NK-92 (cell line): Measurements from ENCODE around the gene CORO2A.

Source experiments
- DNase-seq: peaks from one replicate; lab custom pipeline; 2025; ENCODE audit not compliant: unreplicated experiment; lab: John Stamatoyannopoulos, UW

CORO2A gene

DNA sequence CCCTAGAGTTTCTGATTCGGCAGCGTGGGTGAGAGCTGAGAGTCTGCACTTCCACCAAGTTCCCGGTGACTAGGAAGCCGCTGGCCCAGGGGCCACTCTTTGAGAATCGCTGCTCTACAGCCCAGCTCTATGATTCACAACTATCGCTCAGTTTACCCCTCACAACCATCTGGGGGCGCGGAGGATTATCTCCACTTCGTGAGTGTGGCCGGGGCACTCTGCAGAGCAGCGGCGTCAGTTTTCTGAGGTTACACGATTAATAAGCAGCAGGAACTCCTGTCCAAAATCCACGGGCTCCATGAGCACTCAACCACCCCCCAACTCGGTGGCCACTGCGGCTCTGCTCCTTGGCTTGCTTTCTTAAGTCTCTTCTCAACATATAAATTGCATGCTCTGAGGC, 19.3 kb downstream of the CORO2A start:
- DNase-seq, result no peak

DNA sequence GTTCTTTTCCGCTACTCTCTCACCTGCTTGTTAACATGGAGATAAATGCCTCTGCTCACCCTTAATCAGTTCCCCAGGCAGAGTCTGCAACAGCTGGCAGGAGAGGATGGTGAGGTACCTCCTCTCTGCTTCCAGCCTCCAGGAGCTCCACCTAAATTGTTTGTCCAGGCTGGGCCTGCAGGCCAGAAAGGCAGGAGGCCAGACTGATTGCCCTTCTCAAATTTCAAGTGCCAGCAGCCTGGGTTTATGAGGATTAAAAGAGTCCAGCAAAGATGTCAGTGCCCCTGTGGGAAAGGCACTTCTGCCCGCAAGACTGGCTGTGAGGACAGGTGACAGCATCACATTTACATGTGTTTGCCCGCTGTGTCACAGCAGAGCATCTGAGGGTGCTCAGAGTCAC, 19.8 kb downstream of the CORO2A start:
- DNase-seq, result no peak

DNA sequence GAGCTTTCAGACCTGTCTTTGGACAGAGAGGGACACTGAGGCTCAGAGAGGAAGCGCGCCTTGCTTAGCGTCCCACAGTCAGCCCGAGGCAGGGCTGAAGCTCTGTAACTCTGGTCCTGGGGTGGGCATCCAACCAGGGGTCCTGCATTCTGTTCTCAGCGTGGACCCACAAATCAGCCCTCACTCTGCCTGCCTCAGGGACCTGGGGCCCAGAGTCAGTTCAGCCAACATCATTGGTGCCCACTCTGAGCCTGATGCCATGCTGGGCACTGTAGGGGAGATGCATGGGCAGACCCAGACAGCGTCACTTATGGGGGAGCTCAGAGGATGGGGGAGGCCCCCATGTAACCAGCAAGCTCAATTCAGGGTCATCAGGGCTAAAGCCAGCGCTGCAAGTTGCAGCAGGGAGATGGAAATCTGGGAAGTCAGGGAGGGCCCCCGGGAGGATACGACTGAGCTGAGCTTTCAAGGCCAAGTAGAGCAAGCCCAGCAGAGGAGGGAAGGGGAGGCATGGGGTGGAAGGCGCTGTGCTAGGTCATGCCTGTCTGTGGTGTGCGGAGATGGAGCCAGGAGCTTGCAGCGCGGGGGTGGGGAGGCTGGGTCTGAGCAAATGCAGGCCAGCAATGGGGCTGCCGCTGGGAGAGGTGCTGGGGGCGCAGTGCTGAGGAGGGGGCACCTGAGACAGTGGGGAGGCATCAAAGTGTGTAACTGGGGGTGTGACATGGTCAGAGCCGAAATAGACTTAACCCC, 21.1 kb downstream of the CORO2A start:
- no peak for DNase-seq

DNA sequence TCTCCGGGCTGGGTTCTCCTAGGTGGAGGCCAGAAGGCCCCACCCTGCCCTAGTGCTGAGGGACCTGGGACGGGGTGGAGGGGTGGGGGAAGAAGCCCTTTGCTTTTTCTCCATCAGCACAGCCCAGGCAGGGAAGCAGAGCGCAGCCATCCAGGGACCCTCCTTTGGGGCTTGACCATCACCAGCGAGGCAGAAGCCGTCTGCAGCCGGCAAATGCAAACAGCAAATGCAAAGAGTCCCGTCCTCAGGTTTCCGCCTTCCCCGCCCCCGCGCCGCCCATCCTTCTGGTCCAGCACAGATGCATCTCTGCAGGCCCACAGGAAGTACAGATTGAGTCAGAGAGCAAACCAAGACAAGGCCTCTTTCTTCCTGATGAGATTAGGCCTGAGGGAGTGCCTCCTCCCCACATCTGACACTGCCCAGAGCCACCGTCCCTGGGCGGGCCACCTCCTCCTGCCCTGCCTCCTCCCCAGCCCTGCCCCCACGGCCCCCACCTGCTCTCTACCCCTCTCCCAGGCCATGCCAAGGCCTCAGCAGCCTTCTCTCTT, 23.4 kb downstream of the CORO2A start:
- DNase-seq, result no peak

DNA sequence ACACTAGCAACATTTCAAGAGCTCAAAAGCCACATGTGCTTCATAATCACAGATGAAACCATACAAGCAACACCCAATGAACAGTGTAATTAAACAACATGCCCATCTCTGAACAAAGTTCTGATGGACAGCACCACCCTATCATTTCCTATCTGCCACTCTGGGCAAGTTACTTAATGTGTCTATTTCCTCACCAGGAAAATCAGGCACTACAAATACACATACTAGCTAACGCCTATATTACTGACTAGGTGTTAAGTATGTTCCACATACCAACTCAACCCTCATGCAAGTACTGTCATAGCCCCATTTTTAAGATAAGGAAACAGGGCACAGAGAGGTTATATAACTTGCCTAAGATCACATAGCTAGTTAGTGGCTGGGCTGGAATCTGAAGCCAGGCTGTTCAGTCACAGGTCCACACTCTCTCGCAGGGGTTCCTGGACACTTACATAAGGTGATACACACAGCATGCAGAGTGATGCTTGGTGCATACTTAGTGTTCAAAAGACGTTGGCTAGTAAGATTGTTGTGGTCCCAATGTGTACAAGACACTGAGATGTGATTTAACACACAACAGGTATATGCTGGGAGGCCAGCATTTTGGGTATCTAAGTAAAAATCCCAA, 24.2 kb downstream of the CORO2A start:
- no peak for DNase-seq

DNA sequence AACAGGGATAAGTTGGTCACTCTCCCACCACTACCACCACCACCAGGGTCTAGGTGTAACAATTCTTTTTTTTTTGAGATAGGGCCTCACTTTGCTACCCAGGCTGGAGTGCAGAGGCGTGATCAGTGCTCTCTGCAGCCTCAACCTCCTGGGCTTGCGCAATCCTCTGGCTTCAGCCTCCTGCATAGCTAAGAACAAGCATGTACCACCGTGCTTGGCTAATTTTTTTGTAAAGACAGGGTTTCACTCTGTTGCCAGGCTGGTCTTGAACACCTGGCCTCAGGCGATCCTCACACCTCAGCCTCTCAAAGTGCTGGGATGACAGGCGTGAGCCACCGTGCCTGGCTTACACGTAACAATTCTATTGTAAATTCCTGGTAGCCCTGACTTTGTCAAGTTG, 27.5 kb downstream of the CORO2A start:
- no peak for DNase-seq

DNA sequence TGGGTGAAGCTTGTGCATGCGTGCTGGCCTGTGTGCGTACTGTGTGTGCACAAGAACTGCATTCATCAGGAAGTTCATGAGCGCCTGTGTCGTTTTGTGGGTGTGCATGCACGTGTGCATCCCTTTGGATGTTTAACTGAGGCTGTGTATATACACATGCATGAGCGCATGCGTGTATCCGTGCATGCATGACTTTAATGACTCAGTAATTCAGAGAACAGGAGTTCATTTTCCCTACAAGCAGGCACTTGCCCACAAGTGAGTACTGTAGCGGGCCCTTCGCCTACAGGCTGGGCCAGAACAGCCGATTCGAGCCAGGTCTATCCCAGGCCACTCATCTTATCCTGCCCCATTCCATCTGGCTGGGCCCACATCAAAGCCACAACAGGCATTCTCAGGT, 29.8 kb downstream of the CORO2A start:
- no peak for DNase-seq

DNA sequence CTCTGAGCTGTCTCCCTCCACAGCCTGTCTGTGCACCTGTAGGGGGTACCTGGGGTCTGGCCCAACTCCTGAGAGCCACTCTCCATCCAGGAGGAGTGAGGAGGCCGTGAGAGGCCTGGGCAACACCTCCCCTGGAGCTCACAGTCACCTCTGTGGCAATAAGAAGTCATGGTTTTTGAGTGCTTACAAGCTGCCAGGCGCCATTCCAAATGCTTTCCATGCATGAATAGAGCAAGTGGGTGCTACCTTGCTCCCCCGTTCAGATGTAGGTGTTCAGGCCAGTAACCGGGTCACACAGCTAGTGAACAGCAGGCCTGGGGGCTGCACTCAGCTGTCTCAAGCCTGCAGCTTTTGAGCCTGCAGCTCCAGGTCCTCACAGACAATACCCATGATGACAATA, 30.6 kb downstream of the CORO2A start:
- no peak for DNase-seq

DNA sequence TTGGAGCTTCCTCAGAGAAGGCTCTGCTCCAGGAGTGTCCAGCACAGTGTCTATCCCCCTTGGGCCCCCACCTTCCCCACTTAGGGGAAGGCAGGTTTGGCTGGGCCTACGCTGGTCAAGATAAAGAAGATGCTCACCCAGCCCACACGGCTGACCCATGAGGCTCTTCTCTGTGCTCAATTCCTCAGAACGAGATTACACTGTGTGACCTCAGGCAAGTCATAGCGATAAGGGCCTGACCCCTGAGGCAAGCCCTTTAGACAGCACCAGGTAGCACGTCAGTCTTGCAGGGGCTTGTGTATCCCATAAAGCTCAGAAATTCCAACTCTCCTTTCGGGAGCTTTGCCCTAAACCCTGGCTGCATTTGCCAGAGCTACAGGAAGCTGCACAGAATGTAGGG, 32.6 kb downstream of the CORO2A start:
- no peak for DNase-seq

DNA sequence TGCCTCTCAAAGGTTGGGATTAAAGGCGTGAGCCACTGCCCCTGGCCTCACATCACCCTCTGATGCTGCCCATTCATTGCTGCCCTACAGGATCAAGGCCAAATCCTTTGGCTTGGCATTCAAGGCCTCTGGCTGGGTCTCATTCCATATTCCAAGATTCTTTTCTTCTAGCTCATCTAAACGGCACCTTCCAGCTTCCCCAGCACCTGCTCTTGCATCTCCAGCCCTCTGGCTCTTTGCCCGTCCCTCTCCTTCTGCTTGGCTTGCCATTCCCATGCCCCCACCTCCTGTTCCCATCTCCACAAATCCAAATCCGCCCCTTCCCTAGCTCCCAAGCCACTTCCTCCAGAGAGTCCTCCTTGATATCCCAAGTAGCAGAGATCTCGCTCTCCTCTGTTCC, 33.1 kb downstream of the CORO2A start:
- no peak for DNase-seq

DNA sequence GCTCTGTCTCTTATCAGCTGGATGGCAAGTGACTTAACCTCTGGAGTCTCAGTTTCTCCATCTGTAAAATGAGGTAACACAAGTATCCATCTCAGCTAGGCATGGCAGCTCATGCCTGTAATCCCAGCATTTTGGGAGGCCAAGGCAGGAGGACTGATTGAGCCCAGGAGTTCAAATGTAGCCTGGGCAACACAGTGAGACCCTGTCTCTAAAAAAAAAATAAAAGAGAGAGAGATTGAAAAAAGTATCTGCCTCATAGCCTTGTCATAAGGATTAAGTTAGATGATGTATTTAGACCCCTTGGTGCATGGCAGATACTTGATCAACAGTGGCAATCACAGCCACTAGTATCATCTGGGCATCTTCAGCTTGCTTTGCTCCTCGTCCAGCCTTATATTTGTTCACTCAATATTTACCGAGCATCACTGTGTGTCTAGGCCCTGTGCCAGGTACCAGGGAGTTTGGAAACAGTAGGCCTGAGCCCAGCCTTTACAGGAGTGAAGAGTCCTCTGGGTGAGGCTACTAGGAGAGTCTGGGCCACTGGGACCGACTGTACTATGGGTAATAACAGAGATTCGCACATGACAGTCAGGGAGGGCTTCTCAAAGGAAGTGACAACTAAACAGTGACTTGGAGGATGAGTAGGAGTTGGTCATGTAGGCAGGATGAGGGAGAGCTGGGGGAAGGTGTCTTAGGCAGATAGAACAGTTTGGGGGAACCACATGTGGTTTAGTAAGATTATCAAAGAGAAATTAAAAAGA, 34.2 kb downstream of the CORO2A start:
- no peak for DNase-seq

DNA sequence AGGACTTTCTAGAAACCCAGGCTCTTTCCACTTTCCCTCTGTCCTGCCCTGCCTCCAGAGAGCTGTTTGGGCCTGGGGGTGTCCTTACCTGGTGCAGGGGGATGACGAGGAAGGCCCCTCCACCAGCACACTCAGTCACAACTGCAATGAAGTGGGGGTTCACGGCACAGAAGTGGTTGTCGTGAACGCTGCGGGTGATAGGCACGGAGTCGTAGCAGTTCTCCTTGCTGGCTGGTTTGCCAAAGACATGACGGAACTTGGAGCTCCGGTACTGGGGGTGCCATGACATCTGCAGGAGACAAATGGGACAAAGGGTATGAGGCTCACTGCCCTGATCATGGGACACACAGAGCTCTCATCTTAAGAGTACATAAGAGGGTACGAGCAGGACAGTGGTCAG, 35.1 kb downstream of the CORO2A start:
- no peak for DNase-seq

DNA sequence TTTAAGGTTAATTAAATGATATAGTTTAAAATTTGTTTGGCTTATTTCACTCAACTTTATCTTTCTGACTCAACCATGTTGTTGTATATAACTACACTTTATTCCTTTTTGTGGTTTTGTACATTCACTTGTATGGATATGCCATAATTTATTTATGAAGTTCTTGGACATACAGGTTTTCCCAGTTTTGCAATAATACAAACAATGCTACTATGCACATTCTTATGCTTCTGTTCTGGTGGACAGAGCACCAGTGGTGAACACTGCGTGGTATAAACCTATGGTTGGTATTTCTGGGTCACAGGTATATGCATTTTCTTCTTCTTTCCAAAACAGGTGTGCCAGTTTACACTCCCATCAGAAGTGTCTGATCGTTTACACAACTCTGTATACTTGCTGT, 37.8 kb downstream of the CORO2A start:
- DNase-seq, result no peak

DNA sequence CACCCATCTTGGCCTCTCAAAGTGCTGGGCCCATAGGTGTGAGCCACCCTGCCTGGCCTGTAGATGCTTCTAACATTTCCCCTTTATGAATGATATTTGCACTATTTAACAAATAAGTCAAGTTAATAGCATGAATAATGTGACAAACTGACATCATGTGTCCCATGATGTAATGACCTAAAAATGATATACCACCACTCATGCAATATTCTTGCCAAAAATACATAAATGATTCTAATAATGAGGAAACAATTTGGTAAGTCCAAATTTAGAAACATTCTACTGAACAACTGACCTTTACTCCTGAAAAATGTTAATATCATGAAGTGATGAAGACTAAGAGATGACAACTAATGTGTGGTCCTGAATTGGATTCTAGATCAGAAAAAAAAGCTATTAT, 39.9 kb downstream of the CORO2A start:
- no peak for DNase-seq

DNA sequence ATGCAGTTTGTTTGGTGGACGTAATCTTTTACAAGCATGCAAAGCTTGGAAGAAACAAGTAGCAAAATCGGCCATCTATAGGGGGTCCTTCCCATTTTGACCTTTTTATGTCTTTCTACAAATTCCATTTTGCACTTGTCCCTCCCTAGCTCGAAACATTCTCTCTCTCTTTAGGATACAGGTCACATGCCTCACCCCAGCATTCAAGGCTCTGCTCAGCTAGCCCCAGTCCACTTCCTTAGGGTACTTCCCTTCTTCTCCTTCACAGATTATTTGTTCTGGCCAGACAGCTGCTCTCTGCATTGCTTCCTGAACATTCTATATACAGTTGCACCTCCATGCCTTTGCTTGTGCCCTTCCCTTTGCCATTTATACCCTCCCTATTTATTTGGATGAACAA, 41.7 kb downstream of the CORO2A start:
- no peak for DNase-seq

DNA sequence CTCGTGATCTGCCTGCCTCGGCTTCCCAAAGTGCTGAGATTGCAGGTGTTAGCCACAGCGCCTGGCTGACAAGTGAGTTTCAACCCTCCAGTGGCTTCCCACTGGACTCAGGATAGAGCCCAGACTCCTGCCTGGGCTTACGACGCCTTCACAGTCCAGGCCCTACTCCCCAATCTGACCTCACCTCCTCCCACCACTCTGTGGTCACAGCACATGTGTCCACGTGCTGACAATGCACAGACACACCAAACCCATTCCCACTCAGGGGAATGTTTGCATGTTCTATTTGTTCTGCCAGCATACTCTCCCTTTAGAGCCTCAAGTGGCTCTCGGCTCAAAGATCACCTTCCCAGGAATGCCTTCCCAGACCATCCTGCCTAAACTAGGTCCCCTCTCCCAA, 42.3 kb downstream of the CORO2A start:
- DNase-seq, result no peak

DNA sequence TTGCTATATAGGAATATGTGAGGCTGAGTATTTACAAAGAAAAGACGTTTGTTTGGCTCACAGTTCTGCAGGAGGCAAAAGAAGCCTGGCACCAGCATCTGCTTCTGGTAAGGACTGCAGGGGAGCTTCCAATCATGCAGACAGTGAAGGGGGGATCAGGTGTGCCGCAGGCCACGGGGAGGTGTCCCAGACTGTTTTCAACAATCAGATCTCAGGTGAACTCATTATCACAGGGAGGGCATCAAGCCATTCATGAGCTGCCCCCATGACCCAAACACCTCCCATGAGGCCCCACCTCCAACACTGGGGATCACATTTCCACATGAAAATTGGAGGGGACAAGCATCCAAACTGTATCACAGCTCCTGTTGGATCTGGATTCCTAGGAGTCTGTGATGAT, 43.0 kb downstream of the CORO2A start:
- DNase-seq, result no peak

DNA sequence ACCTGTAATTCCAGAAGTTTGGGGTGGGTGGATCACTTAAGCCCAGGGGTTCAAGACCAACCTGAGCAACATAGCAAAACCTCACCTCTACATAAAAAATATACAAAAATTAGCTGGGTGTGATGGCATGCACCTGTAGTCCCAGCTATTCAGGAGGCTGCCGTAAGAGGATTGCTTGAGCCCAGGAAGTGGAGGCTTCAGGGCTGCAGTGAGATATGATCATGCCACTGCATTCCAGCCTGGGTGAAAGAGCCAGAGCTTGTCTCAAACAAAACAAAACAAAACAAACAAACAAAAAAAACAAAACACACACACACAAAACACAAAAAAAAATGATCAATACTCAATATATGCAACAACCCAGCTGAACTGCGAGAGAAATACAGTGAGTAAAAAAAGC, 44.0 kb downstream of the CORO2A start:
- no peak for DNase-seq

DNA sequence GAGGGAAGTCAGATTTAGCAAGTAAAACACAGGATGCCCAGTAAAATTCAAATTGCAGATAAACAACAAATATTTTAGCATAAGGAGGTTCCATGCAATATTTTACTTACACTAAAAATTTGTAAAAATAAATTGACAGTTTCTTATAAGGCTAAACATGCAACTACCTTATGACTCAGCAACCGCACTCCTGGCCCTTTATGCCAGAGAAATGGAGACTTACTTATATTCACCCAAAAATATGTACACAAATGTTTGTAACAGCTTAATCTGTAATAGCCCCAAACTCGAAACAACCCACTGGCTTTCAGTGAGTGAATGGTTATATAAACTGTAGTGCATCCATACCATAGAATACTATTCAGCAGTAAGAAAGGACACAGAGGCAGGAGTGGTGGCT, 44.9 kb downstream of the CORO2A start:
- DNase-seq, result no peak

DNA sequence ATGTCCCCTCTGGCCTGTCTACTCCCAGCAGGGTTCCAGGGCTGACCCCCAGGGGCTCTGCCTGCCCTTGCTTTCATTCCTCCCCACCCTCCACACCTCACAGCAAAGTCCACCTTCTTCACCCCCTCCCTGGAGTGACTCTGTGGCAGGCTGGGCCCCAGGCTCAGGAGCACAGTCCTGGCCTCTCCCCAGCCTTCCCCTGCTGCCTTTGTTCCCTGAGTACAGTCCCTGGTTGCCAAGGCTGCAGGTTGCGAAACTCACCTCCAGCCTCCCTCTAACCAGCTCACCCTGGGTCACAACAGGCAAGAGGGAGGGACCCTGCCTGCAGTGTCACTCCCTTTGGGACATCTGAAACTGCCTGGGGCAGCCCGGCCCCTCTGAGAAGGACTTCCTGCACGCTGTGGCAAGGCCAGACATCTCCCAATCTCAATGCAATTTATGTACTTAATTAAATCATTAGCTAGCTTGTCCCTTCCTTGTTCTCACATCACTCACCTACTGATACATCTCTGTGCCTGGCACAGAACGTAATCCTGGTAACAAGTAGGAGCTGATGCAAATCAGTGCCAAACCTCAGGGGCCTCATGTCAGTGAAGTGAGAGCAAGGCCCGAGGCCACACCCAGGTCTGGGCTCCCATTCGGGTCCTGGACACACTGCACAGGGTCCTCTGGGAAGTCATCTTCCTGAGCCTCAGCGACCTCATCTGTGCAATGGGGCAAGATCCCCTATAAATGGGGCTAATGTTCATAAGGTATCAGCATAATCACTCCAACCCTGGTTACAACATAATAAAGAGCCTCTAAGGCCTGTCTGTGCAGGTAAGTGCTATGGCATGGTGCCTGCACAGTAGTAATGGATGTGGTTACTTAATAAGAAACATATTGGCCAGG, 46.1 kb downstream of the CORO2A start:
- no peak for DNase-seq

DNA sequence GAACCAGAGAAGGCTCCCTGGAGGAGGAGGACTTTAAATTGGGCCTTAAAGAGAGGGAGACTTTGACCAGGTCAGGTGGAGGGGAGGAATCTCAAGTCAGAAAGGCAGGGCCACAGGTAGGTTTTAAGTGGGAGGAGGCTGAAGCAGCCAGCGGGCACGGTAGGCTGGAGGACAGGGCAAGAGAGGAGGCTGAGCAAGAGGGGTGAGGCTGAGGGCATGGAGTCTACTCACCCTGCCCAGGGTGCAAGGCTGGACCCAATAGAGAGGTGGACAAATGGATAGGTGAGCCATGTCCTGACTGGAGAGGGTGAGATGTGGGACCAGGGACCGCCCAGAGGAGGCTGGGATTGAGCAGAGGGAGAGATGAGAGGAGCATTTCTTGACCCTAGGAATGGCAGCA, 47.8 kb downstream of the CORO2A start:
- DNase-seq, result no peak
